MM.1S (cell line): ENCODE measurements around the gene SH3PXD2A.

ENCODE experiments used
- DNase-seq: peaks from one replicate; pipeline ENCODE4 v3.0.0-alpha.2; 2015
- H2AFZ ChIP-seq: fragments of 300-600 bp; sonication (generic); 2 replicates; pipeline ENCODE4 v1.6.0; 2016; ENCODE audit warnings: antibody characterized with exemption, low read length
- H3F3A ChIP-seq: fragments of 300-600 bp; sonication (generic); 2 replicates; pipeline ENCODE4 v1.6.1; 2016; ENCODE audit warnings: mild to moderate bottlenecking, antibody characterized with exemption, low read length, moderate library complexity, mixed read lengths; ENCODE audit not compliant: insufficient read depth
- H3K27ac ChIP-seq: fragments of 300-600 bp; sonication (generic); 2 replicates; pipeline ENCODE4 v1.5.1; 2016; ENCODE audit warnings: mild to moderate bottlenecking, low read length
- H3K27me3 ChIP-seq: fragments of 300-600 bp; sonication (generic); replicated peaks from 2 replicates; pipeline ENCODE4 v1.6.0; 2016; ENCODE audit warnings: low read length; ENCODE audit not compliant: insufficient read depth
- H3K36me3 ChIP-seq: fragments of 300-600 bp; sonication (generic); replicated peaks from 2 replicates; pipeline ENCODE4 v1.6.1; 2016; ENCODE audit warnings: mild to moderate bottlenecking, low read length, mixed read lengths; ENCODE audit not compliant: insufficient read depth
- H3K4me1 ChIP-seq: fragments of 300-600 bp; sonication (generic); 2 replicates; pipeline ENCODE4 v1.6.1; 2016; ENCODE audit warnings: low read length, mixed read lengths
- H3K4me2 ChIP-seq: fragments of 300-600 bp; sonication (generic); 2 replicates; pipeline ENCODE4 v1.6.0; 2016; ENCODE audit warnings: low read depth, low read length
- H3K4me3 ChIP-seq: fragments of 300-600 bp; sonication (generic); 2 replicates; pipeline ENCODE4 v1.5.1; 2016; ENCODE audit warnings: low read length, mixed read lengths
- H3K79me2 ChIP-seq: fragments of 300-600 bp; sonication (generic); 2 replicates; pipeline ENCODE4 v1.6.1; 2016; ENCODE audit warnings: mixed run types, low read length, mixed read lengths
- H3K9ac ChIP-seq: fragments of 300-600 bp; sonication (generic); 2 replicates; pipeline ENCODE4 v1.6.1; 2016; ENCODE audit warnings: low read length, mixed read lengths
- H3K9me2 ChIP-seq: fragments of 300-600 bp; sonication (generic); replicated peaks from 2 replicates; pipeline ENCODE4 v1.6.1; 2016; ENCODE audit warnings: mild to moderate bottlenecking, low read length, mixed read lengths; ENCODE audit not compliant: insufficient read depth
- H3K9me3 ChIP-seq: fragments of 300-600 bp; sonication (generic); replicated peaks from 2 replicates; pipeline ENCODE4 v1.6.1; 2016; ENCODE audit warnings: mild to moderate bottlenecking, low read length, mixed read lengths; ENCODE audit not compliant: insufficient read depth
- H4K20me1 ChIP-seq: fragments of 300-600 bp; sonication (generic); 2 replicates; pipeline ENCODE4 v1.6.1; 2016; ENCODE audit warnings: mild to moderate bottlenecking, low read length, moderate library complexity, mixed read lengths; ENCODE audit not compliant: insufficient read depth
- EZH2 ChIP-seq: fragments of 300-600 bp; sonication (generic); optimal IDR thresholded peaks from 2 replicates; pipeline ENCODE3; 2017; ENCODE audit warnings: low read depth, mild to moderate bottlenecking, antibody characterized with exemption, low read length, mixed read lengths
- EZH2phosphoT487 ChIP-seq: fragments of 300-600 bp; sonication (generic); IDR thresholded peaks from 2 replicates; pipeline ENCODE4 v1.6.1; 2018; ENCODE audit warnings: antibody characterized with exemption, low read length
- TF ChIP-seq, protein P1 (sequence below): fragments of 300-600 bp; sonication (generic); IDR thresholded peaks from 2 replicates; pipeline ENCODE4 v1.5.1; 2016; ENCODE audit warnings: antibody characterized with exemption, low read length, mixed read lengths

SH3PXD2A gene

DNA sequence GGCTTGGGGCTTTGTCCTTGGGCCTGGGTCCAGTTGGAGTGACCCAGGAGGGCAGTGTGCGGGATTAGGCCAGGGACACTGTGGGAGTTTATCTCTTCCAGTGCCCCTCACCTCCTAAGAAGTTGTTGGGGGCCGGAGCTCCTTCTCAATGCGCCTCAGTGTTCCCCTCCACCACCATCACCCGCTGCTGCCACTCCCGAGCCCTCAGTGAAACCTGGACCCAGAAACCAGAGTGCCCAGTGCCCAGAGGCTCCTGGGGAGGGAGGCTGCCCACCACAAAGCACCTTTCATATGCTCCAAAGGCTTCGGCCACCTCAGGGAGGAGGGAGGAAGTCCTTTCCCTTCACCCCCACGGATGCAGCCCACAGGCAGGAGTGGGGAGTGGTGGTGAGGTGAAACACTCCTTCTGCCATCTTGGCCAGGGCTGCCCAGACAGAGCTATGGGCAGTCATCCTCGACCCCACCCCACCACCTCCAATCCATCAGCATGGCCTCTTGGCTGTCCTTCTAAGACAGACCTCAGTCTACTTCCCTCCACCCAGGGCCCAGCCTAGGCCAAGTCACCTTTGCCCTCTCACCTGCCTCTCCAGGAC, 99.0 kb downstream of the SH3PXD2A start:
- Histone ChIP-seq H3K79me2 (no peaks in the 10 kb centered on the region), H3K27me3 (no peaks in the 10 kb centered on the region), H3K4me2 (no peak overlapping the region), H3K9me2 (no peaks in the 10 kb centered on the region), H3K9me3 (no peaks in the 10 kb centered on the region), H3F3A (no peaks in the 10 kb centered on the region), H4K20me1 (no peaks in the 10 kb centered on the region), H2AFZ (no peak overlapping the region), H3K4me1 (peaks cover 26% of the 10 kb centered on the region), H3K27ac (no peak overlapping the region), H3K36me3 (no peaks in the 10 kb centered on the region), H3K4me3 (no peak overlapping the region), H3K9ac (no peak overlapping the region)
- TF ChIP-seq EZH2 (no peak), EZH2phosphoT487 (no peak)
- TF ChIP-seq, protein P1, sequence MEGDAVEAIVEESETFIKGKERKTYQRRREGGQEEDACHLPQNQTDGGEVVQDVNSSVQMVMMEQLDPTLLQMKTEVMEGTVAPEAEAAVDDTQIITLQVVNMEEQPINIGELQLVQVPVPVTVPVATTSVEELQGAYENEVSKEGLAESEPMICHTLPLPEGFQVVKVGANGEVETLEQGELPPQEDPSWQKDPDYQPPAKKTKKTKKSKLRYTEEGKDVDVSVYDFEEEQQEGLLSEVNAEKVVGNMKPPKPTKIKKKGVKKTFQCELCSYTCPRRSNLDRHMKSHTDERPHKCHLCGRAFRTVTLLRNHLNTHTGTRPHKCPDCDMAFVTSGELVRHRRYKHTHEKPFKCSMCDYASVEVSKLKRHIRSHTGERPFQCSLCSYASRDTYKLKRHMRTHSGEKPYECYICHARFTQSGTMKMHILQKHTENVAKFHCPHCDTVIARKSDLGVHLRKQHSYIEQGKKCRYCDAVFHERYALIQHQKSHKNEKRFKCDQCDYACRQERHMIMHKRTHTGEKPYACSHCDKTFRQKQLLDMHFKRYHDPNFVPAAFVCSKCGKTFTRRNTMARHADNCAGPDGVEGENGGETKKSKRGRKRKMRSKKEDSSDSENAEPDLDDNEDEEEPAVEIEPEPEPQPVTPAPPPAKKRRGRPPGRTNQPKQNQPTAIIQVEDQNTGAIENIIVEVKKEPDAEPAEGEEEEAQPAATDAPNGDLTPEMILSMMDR, result no peak
- no peak for DNase-seq

DNA sequence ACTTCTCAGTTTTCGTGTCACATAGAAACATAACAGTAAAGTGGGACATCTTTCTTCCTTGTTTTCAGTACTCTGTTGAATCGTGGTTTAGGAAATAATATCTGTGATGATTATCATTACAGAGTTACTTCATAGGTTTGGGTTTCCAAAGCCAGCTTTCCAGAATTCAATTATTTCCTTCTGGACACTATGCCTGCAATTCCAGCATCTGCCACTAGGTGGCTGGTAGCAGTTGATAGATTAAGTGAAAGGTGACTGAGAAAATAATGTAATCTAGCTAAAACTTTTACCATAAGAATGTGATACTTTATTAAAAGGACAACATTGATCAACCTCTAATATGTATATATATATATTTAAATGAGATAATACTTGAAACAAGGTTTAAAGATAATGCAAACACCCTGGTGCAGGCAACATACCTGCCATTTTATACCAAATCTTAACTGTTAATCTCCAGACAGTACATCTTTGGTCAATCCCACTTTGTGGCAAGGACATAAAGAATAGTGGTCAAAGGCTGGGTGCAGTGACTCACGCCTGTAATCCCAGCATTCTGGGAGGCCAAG, 102.6 kb downstream of the SH3PXD2A start:
- H3K9me2 ChIP-seq, result no peaks in the 10 kb centered on the region
- DNase-seq, result peak; percentile 55

GRCh38 chr10:103751667-103752290, 103.6 kb downstream of the SH3PXD2A start:
- Histone ChIP-seq H3K4me2 (no peak overlapping the region), H3K27me3 (no peaks in the 10 kb centered on the region), H3K79me2 (no peaks in the 10 kb centered on the region), H3K36me3 (no peaks in the 10 kb centered on the region), H3K27ac (no peak overlapping the region), H4K20me1 (no peaks in the 10 kb centered on the region), H3K4me1 (no peaks in the 10 kb centered on the region), H3F3A (no peaks in the 10 kb centered on the region), H2AFZ (no peak overlapping the region), H3K9ac (no peak overlapping the region), H3K4me3 (no peak overlapping the region), H3K9me3 (no peaks in the 10 kb centered on the region), H3K9me2 (no peaks in the 10 kb centered on the region)
- TF ChIP-seq, protein P1, result no peak
- no peak for TF ChIP-seq EZH2
- TF ChIP-seq EZH2phosphoT487, result no peak
- DNase-seq, result no peak

More for the DNA sequence above, 102.6 kb downstream of the SH3PXD2A start:
- Histone ChIP-seq H3K27me3 (no peaks in the 10 kb centered on the region), H3K9ac (no peak overlapping the region), H3K4me2 (no peak overlapping the region), H3K4me1 (peaks cover 8% of the 10 kb centered on the region), H2AFZ (no peak overlapping the region), H4K20me1 (no peaks in the 10 kb centered on the region), H3K36me3 (no peaks in the 10 kb centered on the region), H3K27ac (no peak overlapping the region), H3K4me3 (no peak overlapping the region), H3K9me3 (no peaks in the 10 kb centered on the region), H3F3A (no peaks in the 10 kb centered on the region), H3K79me2 (no peaks in the 10 kb centered on the region)
- TF ChIP-seq, protein P1, result peak; percentile 89
- no peak for TF ChIP-seq EZH2
- no peak for TF ChIP-seq EZH2phosphoT487
